Epithelial cell of esophagus (primary cell): ENCODE measurements around the gene KRTAP5-11.
"Not testable (repeated sequence)": the region's sequence is repeated elsewhere in the genome, so short reads cannot be mapped to it uniquely, and the experiment has no call there.

ENCODE experiments used
- DNase-seq: peaks from one replicate; pipeline ENCODE4 v3.0.0; 2010; ENCODE audit warnings: low read depth
- H3K4me3 ChIP-seq: 2 replicates; pipeline ENCODE4 v1.5.1; 2011; ENCODE audit warnings: mild to moderate bottlenecking, low read length, control low read depth
- CTCF ChIP-seq: IDR thresholded peaks from 2 replicates; pipeline ENCODE4 v1.5.1; 2011; ENCODE audit warnings: low read depth, mild to moderate bottlenecking, low read length, control low read depth, inconsistent platforms; ENCODE audit not compliant: insufficient read depth; ENCODE audit errors: missing control alignments

Gene KRTAP5-11

DNA sequence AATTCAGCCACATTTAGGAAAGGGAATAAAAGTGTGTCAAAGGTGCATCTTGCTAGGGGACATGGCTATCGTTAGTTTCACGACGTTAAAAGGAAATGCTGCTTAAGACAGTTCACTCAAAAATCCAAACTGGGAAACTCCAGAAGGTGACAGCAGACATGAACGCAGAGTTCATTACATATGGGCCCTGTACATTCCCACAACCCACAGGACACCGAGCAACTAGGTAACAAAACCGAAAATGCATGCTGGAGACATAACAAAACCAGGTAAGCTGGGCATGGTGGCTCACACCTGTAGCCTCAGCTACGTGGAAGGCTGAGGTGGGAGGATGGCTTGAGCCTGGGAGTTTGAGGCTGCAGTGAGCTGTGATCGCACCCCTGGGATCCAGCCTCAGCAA, 15.0 kb downstream of the KRTAP5-11 start:
- TF ChIP-seq CTCF = peak; percentile 8
- DNase-seq, H3K4me3 ChIP-seq: not testable (repeated sequence)

DNA sequence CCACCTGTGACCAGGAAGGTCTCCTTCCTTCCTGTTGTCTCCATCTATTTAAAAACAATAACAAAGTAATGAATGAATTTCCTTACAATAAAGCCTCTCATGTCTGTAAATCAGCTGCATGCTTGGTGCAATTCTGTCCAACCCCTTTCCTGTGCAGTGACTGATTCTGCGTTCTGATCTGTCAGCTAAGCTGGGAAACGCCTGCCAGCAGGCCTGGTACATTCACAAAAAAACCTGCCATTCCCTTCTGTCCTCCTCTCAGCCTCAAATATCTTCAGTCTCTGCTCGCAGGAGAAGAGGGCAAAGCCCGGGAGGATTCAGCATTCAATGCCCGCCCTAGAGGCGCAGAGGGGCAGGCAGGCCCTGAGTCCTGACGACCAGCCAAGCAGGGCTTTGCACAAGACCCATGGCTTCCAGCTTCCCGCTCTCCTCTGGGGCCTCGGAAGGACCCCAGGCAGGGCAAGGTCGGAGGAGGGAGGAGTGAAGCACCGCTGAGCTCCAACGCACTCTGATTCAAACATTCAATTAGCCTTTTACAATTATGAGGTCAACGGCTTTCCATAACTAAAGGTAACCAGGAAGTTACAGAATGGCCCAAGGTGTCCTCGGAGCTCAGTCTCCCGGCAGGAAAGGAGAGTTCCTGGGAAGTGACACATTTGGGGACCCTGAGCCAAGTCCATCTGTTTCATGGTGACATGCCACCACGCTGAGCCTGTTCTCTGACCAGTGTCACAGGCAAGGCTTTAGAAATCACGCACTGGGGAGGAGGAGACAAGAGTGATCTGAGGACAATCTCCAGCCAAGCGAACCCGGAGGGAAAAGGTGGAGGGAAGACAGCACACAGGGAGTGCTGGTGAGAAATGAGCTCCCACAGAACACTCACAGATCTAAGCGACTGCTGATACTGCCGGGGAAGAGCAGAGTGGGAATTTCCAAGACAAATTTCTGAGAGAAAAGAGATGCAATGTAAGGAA, 15.8 kb downstream of the KRTAP5-11 start:
- DNase-seq, H3K4me3 ChIP-seq: not testable (repeated sequence)

DNA sequence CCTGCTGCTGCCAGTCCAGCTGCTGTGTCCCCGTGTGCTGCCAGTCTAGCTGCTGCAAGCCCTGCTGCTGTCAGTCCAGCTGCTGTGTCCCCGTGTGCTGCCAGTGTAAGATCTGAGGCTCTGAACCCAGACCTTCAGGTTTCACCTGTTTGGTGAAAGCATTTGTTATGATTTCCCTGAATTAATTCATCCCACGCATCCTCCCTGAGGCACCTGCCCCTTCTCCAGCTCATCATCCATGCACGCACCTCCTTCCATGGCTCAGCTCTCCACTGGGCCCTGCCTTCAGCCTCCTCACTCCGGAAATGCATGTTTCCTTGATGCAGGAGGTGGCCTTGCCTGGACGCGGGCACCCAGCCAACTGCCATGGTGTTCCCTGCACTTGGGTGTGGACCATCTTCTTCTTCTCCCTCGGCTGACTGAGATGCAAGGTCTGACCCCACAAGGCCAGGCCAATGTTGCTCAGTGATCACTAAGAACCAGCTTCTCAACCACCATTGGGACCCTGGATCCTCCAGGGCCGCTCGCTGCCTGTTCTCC, 16.5 kb downstream of the KRTAP5-11 start:
- no peak for TF ChIP-seq CTCF
- H3K4me3 ChIP-seq = no peak overlapping the region
- peak; percentile 80 for DNase-seq

- DNase-seq = no peak
- no peak within 1 kb of the TSS for H3K4me3 ChIP-seq
- no peak for TF ChIP-seq CTCF
Observed at GRCh38 chr11:71565263-71565662, 17.4 kb downstream of the KRTAP5-11 start, which contains the start of gene KRTAP5-10. Gene KRTAP5-10 (plus strand): TSS chr11:71565563. CDS start chr11:71565588, 25 bp downstream.

GRCh38 chr11:71564430-71564829, 18.2 kb downstream of the KRTAP5-11 start:
- no peak for DNase-seq
- H3K4me3 ChIP-seq = no peak overlapping the region
- TF ChIP-seq CTCF = no peak

DNA sequence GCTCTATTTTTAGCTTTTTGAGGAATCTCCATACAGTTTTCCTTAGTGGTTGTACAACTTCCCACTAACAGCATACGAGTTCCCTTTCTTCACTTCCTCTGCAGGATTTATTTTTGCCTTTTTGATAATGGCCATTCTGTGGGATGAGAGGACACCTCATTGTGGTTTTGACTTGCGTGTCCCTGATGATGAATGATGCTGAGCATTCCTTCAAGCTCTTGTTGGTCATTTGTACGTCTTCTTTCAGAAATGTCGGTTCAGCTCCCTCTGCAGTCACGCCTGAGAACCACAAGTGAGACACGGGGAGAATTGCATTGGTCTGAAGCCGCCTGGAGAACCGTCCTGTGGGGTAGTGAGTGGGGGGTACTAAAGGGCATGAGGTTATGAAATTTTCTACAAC, 19.3 kb downstream of the KRTAP5-11 start:
- no peak overlapping the region for H3K4me3 ChIP-seq
- TF ChIP-seq CTCF = peak; percentile 46
- DNase-seq = peak; percentile 52

DNA sequence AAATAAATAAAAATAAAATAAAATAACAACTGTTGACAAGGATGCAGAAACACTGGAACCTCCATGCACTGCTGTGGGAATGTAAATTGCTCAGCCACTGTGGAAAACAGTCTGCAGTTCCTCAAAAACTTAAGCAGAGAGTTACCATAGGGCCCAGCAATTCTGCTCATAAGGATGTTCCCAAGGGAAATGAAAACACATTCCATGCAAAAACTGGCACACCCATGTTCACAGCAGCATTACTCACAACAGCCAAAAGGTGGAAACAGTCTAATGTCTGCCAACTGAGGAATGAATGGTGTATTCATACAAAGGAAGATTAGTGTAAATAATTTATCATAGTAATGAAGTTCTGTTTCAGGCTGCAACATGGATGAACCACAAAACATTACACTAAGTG, 20.6 kb downstream of the KRTAP5-11 start:
- DNase-seq = peak; percentile 20
- no peak overlapping the region for H3K4me3 ChIP-seq
- no peak for TF ChIP-seq CTCF
